NB4 (cell line): ENCODE results near the gene ADGRL4.

Experiments
- CTCF ChIP-seq: IDR thresholded peaks from one replicate; pipeline ENCODE4 v1.5.1; 2012; ENCODE audit warnings: low read depth, low read length
- MAX ChIP-seq: IDR thresholded peaks from 2 replicates; pipeline ENCODE4 v1.6.1; 2011; ENCODE audit warnings: low read depth, low read length
- POLR2A ChIP-seq: IDR thresholded peaks from 2 replicates; pipeline ENCODE4 v1.6.1; 2011; ENCODE audit warnings: mild to moderate bottlenecking; ENCODE audit not compliant: insufficient read length; ENCODE audit errors: extremely low read depth

DNA sequence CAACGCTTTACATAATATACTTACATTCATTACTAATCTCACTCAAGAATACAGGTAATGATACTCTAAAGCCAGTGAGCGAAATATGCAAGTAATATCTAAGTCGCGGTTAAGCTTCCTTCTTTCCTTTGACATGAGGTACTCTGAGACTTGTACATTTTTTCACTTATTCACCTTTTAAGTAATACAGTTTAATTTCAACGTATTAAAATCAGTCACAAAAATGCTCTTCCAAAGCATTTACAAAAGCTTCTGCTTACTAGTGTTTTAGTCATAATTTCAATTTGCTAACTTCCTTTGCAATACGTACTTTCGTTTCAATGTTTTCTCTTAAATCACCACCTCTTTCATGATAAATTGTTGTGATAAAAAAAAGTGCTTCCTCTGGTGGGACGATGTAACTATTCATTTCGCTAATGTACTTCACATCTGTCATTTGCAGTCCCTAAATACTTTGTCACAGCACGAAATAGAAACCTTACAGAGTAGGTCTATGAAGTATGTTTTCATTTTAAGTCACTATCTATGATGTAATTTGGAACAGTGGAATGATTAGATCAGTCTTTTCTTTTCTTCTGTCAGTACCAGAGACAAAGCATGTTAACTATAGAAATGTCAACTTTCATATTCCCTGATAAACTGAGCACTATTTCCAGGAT lies 34.0 kb upstream of the ADGRL4 start:
- TF ChIP-seq CTCF (no peak), POLR2A (no peak), MAX (no peak)
